ENCODE results near the gene ABCD2. TPM values are rescaled to one million over a fixed set of nuclear protein-coding genes. Genes with fewer than 3 reads are reported as not detected.

Gene ABCD2
- total RNA-seq, 1 experiment from 2014 or later: not detected

DNA sequence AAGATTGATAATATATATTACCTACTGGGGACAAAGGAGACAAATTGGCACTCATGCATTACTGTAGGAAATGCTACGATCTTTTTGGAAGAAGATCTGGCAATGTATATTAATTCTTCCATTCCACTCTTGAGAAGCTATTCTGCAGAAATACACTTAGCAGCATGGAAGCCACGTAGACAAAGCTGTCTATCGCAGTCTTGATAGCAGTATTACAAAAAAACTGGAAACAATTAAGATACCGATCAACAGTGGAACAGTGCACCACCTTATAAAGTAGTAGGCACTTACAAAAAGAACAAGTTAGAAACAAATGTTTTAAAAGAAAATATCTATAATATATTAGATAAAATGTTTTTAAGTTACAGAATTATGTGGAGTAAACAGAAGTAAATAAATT lies 87.2 kb downstream of the ABCD2 start:
- no peak overlapping the region for H3K9ac ChIP-seq (ENCODE audit: low read length)
- no peak overlapping the region for H3K27ac ChIP-seq (ENCODE audit: low read depth, low read length)
- no peak for TF ChIP-seq RAD21 (IDR thresholded peaks at IDR 0.05; ENCODE audit: low read depth)
- TF ChIP-seq, protein P1, sequence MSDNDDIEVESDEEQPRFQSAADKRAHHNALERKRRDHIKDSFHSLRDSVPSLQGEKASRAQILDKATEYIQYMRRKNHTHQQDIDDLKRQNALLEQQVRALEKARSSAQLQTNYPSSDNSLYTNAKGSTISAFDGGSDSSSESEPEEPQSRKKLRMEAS (IDR thresholded peaks at IDR 0.05): no peak
- no peak for TF ChIP-seq POLR2A (IDR thresholded peaks at IDR 0.05; ENCODE audit: borderline replicate concordance, extremely low read depth, insufficient read depth, insufficient read length)
- TF ChIP-seq POLR2AphosphoS5 (IDR thresholded peaks at IDR 0.05; ENCODE audit: low read depth, low read length): no peak
- no peak for TF ChIP-seq SP1 (IDR thresholded peaks at IDR 0.05; ENCODE audit: low read depth)
- TF ChIP-seq SRF (IDR thresholded peaks at IDR 0.05; ENCODE audit: low read depth): no peak
- TF ChIP-seq EZH2 (IDR thresholded peaks at IDR 0.05): no peak
- TF ChIP-seq ELF1 (IDR thresholded peaks at IDR 0.05; ENCODE audit: borderline replicate concordance, low read depth): no peak
- TF ChIP-seq YY1 (IDR thresholded peaks at IDR 0.05; ENCODE audit: extremely low read depth, insufficient replicate concordance, low read depth, low read length): no peak
- TF ChIP-seq, protein P2, sequence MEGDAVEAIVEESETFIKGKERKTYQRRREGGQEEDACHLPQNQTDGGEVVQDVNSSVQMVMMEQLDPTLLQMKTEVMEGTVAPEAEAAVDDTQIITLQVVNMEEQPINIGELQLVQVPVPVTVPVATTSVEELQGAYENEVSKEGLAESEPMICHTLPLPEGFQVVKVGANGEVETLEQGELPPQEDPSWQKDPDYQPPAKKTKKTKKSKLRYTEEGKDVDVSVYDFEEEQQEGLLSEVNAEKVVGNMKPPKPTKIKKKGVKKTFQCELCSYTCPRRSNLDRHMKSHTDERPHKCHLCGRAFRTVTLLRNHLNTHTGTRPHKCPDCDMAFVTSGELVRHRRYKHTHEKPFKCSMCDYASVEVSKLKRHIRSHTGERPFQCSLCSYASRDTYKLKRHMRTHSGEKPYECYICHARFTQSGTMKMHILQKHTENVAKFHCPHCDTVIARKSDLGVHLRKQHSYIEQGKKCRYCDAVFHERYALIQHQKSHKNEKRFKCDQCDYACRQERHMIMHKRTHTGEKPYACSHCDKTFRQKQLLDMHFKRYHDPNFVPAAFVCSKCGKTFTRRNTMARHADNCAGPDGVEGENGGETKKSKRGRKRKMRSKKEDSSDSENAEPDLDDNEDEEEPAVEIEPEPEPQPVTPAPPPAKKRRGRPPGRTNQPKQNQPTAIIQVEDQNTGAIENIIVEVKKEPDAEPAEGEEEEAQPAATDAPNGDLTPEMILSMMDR (IDR thresholded peaks at IDR 0.05 in 2 of 3, conservative IDR thresholded peaks at IDR 0.05 in 1 of 3; ENCODE audit: borderline replicate concordance in 1 of 3, insufficient read depth in 1 of 3, low read depth in 2 of 3, low read length in 2 of 3): no peak
- TF ChIP-seq, protein P3, sequence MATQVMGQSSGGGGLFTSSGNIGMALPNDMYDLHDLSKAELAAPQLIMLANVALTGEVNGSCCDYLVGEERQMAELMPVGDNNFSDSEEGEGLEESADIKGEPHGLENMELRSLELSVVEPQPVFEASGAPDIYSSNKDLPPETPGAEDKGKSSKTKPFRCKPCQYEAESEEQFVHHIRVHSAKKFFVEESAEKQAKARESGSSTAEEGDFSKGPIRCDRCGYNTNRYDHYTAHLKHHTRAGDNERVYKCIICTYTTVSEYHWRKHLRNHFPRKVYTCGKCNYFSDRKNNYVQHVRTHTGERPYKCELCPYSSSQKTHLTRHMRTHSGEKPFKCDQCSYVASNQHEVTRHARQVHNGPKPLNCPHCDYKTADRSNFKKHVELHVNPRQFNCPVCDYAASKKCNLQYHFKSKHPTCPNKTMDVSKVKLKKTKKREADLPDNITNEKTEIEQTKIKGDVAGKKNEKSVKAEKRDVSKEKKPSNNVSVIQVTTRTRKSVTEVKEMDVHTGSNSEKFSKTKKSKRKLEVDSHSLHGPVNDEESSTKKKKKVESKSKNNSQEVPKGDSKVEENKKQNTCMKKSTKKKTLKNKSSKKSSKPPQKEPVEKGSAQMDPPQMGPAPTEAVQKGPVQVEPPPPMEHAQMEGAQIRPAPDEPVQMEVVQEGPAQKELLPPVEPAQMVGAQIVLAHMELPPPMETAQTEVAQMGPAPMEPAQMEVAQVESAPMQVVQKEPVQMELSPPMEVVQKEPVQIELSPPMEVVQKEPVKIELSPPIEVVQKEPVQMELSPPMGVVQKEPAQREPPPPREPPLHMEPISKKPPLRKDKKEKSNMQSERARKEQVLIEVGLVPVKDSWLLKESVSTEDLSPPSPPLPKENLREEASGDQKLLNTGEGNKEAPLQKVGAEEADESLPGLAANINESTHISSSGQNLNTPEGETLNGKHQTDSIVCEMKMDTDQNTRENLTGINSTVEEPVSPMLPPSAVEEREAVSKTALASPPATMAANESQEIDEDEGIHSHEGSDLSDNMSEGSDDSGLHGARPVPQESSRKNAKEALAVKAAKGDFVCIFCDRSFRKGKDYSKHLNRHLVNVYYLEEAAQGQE (IDR thresholded peaks at IDR 0.05; ENCODE audit: low read depth): no peak
- TF ChIP-seq ZFX (IDR thresholded peaks at IDR 0.05): no peak
- TF ChIP-seq, protein P4, sequence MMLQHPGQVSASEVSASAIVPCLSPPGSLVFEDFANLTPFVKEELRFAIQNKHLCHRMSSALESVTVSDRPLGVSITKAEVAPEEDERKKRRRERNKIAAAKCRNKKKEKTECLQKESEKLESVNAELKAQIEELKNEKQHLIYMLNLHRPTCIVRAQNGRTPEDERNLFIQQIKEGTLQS (IDR thresholded peaks at IDR 0.05): no peak
- H3K9me2 ChIP-seq (ENCODE audit: insufficient read depth): no peaks in the 10 kb centered on the region
- intact Hi-C loops (cut with micrococcal nuclease): loop anchor here (10.0 kb wide), 1 partner anchor 162 kb away; no protein-coding TSS in a partner anchor
- CTCF ChIA-PET: no interaction called here
- POLR2A ChIA-PET: no interaction called here
- no peaks in the 10 kb centered on the region for H3K79me2 ChIP-seq (ENCODE audit: insufficient read depth, low read length)
- no peaks in the 10 kb centered on the region for H3K36me3 ChIP-seq (ENCODE audit: control insufficient read depth in 1 of 2, insufficient read depth in 2 of 2, low read length in 2 of 2)
- H3K9me3 ChIP-seq (ENCODE audit: control insufficient read depth in 1 of 2, insufficient read depth in 1 of 2, low read depth in 1 of 2, low read length in 2 of 2): no peaks in the 10 kb centered on the region
- no peaks in the 10 kb centered on the region for H3K27me3 ChIP-seq (ENCODE audit: insufficient read depth, low read length)
- no peaks in the 10 kb centered on the region for H4K20me1 ChIP-seq (ENCODE audit: insufficient read depth)
- RAD21 ChIA-PET (ENCODE audit: low non-redundant PET in 1 of 2, low total read pairs in 2 of 2, uncharacterized antibody in 2 of 2, unreplicated experiment in 2 of 2): no interaction called here
- ATAC-seq (no peak), DNase-seq (ENCODE audit: low read depth, low spot score) (no peak)
- no peak overlapping the region for H3K4me2 ChIP-seq (ENCODE audit: low read length)
- H3K4me3 ChIP-seq (replicated peaks in 1 of 2; ENCODE audit: low read depth in 1 of 2, low read length in 2 of 2): no peak overlapping the region
- H3K4me1 ChIP-seq (ENCODE audit: control insufficient read depth in 1 of 2, insufficient read depth in 2 of 2, low read length in 2 of 2): no peaks in the 10 kb centered on the region
- BruUV-seq (replicated peaks): no TSS peak
- H2AFZ ChIP-seq (ENCODE audit: low read depth, low read length, poor library complexity, severe bottlenecking): no peak overlapping the region
